Inflammatory macrophage (primary cell): Measurements from ENCODE around the gene IP6K2.

ENCODE experiments used
- DNase-seq, 2 donors: peaks; one replicate each; pipeline ENCODE4 v3.0.0-alpha.2; 2020 to 2022

Gene IP6K2

DNA sequence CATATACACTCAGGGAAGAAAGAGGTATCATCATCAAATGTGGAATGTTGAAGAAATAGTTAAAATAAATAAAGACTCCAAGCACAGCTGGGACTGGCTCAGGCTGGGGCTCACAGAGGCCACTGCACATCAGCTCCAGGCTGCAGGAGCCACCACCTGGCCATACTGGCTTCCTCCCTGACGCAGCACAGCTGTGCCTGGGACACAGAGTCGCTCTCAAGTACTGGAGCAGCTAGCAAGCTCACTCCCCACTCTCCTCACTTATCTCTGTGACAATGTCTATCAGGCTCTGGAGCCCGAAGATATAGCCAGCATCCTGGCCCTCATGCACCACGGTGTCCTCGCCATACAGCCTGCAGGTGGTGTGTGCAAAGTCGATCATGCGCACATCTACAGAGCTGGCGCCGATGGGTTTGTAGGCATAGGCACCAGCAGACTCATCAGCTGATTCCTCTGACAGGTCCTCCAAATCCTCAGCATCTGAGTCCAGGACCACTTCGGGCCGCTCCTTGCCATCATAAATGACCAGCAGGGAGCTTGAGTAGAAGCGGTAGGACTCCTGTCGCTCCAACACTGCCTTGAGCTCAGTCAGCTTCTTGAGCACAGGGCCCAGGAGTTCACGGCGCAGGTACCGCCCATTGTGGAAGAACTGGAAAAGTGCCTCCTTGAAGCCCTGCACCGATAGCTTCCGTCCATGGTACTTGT is 28.8 kb downstream of the IP6K2 start:
- DNase-seq, result no peak

DNA sequence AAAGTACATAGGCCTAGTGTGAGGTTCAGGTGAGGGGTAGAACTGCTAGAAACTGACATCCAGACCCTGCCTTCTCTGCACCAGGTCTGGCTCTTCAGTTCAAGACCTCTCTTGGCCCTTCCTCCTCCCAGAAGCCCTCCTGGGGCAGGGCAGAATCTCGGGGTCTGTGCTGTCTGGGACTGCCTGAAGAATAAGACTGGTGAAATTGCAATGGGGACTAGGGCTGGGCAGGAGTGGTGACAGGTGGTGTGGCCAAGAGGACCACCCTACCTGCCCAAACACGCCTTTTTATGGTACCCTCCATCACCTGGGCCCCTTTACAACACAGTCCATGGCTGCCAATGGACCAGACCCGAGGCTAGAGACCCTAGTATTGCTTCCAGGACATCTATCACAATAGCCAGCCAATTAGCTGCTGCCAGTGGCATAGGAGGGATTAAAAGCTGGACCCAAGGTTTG is 29.8 kb downstream of the IP6K2 start:
- DNase-seq, result no peak

- no peak for DNase-seq
Observed at GRCh38 chr3:48686538-48687219, 30.3 kb downstream of the IP6K2 start.

DNA sequence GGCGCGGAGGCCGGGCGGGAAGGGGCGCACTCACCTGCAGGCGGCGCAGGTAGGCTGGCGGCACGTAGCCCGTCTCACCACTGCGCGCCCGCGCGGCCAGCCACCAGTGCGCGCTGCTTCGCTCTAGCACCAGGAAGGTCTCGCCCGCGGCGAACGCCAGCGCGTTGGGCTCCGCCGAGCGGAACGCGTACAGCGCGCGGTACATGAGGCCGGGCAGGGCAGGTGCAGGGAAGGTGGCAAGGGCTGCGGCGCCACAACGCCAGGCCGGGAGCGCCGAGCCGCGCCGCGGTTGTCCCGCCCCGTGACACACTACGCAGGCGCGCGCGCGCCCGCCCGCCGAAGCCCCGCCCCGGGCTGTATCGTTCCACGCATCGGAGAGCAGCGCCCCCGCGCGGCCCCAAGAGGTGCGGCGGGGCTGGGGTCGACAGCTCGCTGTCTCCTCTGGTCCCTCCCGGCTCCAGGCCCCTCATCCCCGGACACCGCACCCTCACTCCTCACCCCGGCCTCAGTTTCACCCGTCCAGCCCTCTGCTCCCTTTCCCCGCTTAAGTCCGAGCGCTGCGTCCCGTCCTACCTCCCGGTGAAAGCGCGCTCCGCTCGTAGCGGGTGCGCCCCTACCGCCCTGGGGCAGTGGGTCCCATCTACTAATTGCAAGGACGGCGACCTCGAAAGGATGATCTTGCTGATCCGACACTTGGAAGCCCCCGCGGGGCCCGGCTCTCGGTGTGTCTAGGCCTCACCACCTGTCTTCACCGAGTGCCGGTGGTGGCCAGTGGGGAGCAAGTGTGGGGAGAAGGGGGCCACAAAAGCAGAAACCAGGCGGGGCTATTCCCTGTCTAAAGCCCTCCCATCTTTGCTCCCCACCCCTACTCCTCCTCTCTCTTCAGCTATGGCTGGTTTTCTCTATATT is 31.2 kb downstream of the IP6K2 start, which contains the start of gene NCKIPSD:
TSS of gene NCKIPSD (minus strand) at position 313 of the 909 bp plus-strand sequence. CDS start at position 205, 108 bp downstream.
- peak; percentile 87 to 92 for DNase-seq

DNA sequence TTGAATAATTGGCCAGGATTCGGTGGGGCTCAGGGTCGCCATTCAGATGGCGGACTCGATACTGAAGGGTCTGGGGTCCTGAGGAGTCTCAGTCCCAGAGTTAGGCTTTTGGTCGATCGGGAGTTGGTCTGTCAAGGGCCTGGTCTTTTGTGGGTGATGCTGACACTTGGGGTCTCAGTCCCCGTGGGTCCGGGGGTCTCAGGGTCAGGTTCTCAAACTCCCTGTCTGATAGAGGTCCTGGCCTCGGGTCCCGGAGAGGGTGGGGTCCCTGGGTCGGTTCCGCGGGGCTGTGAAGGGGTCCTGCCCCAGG is 31.8 kb downstream of the IP6K2 start:
- no peak for DNase-seq

DNA sequence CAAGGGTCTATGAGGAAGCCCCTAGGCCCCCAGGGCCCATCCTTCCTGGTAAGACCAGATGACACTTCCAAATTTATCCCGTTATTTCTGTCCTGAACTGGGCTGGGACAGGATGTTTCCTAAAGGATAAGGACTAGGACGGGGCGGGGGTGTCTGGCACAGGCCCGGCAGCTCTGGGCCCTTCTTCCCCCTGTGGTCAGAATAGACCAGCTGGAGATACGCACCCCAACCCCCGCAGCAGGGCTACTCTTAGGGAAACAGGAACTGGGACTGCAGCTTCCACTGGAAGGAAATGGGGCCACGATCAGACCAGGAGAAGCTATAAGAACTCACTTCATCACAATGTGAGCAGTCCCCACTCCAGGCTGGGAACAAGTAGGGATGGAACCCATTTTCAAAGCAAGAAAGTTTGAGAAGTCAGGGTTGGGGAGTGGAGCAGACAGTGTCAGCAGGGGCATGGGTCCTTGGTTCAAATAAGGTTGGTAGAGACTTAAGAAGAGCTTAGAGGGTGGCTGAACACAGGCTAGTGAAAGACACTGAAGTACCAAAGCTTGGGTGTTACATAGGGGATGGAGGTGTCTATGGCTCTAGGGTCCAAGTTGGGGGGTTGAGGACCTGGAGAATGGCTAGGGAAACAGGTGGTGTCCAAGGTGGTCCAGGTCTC is 32.4 kb downstream of the IP6K2 start:
- peak; percentile 75 to 89 for DNase-seq

GRCh38 chr3:48684054-48684349 is 33.0 kb downstream of the IP6K2 start:
- DNase-seq, result no peak

DNA sequence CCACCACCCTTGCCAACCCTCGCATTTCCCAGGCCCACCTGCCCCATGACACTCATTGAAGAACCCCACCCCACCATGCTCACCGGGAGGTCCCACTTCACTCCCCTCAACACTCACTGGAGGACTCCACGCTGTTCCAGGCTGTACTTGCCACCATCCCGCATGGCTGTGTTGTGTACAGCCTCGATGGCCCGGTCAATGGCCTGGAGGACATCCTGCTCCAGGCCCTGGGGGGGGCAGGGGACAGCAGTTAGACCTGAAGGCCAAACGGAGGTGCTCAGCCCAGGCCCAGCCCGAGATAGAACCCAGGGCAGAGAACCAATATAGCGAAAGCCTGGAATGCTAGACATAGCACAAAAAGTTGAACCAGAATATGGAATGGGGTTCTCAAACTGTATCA is 34.2 kb downstream of the IP6K2 start:
- DNase-seq, result no peak

GRCh38 chr3:48681974-48682610 is 34.9 kb downstream of the IP6K2 start:
- no peak for DNase-seq

- DNase-seq, result no peak
Observed at GRCh38 chr3:48681541-48681880, 35.5 kb downstream of the IP6K2 start.

- no peak for DNase-seq
Observed at GRCh38 chr3:48680811-48681540, 36.0 kb downstream of the IP6K2 start.

DNA sequence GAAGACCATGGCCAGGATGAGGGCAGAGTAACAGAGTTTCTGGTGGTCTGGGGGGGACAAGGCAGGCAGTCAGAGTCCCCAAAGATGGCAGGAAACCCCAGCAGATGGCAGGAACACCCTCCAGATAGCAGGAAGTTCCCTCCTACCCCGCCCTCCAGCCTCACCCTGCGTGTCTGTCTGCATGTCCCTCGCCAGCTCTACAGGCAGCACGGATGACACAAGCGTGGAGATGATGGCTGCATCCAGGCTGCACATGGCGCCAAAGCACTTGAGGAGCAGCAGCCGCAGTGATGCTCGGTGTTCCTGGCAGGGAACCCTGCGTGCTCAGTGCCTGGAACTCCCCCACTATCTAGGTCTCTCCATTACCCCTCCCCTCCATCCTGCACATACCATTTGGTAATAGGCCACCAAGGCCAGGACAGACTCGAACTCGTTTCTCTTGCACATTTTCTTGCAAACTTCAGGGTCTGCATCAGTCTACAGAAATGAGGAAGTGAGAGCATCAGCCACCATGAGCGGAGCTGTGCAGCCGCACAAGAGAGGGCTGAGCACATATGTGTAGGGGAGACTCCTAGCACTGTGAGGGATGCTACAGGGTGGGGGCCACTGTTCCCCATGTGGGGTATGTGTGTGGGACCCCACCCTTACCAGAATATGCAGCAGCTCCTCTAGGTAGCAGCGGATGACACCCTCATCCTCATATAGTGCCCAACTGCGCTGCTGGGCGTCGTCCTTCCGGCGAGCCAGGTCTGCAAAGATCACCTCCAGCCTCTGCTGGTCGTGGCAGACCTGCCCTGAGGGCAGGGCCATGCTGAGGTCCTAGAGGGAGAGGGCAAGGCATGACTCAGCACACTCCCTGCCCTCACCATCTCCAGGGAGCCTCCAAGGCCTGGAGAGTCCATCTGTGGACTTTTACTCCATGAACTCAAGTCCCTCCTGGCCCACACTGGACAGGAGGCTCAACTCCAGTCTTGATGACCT is 37.3 kb downstream of the IP6K2 start:
- DNase-seq, result no peak

DNA sequence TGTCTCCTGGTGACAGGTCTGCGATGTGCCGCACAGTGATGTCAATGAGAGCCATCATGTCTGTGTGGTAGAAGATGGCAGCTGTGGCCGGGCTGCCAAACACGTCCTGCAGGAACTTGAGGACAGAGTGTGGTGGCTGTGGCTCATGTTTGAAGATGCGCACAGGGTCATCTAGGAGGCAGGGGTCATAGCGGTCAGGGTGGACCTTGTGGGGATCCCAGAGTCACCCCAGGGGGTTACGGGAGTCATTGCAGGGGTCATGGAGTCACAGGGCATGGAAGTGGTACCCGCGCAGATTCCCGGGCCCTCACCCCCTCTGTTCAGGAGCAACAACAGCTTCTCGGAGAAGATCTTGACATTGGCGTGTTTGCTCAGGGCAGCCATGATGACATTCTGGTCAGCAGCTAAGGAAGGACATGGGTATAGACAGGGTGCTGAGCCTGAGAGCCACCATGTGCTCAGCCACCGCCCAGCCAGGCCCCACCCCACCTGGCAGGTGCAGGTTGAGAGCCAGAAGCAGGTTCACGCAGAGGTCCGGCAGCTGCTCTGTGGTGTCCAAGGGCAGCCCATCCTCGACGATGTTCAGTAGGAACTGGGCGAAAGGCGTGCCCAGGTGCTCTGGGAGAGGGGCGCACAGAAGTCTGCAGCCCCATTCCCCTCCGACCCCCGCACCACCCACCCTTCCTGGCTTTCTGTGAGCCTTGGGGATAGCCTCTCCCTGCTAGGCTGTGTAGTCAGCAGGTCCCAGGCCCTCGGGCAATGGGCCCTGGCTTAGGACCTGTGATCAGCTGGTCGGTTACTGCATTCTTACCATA is 38.2 kb downstream of the IP6K2 start:
- DNase-seq, result no peak

- DNase-seq, result no peak
Observed at GRCh38 chr3:48678056-48678455, 39.0 kb downstream of the IP6K2 start.

- DNase-seq, result no peak
Observed at GRCh38 chr3:48674505-48674904, 42.5 kb downstream of the IP6K2 start.

GRCh38 chr3:48672522-48672921 is 44.5 kb downstream of the IP6K2 start:
- no peak for DNase-seq

DNA sequence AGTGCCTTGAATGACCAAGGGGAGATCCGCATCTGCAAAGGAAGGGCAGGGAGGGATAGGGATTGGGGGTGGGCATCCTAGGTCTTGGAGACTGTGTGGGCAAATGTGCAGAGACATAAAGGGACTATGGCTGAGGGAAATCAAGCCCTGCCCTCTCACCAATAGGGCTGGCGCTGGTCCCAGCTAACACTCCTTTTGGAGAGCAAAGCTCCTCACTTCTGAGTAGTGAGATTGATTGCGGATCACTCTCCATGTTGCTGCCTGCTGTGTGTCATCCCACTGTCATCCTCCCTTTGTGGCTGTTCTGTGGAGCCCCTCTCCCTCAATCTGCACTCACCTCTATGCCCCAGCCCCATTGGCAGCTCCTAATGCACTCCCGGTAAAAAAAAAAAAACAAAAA is 52.1 kb downstream of the IP6K2 start:
- no peak for DNase-seq

DNA sequence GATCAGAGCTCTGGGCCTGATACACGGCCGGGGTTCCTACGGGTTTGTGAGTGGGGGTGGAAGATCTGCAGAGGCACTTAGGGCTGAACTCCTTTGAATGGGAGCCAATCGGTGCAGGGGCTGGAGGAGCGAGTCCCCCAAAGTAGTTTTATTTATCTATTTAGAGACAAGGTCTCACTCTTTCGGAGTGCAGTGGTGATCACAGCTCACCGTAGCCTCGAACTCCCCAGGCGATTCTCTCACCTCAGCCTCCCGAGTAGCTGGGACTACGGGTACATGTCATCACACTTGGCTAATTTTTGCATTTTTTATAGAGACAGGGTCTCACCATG is 52.7 kb downstream of the IP6K2 start:
- no peak for DNase-seq

DNA sequence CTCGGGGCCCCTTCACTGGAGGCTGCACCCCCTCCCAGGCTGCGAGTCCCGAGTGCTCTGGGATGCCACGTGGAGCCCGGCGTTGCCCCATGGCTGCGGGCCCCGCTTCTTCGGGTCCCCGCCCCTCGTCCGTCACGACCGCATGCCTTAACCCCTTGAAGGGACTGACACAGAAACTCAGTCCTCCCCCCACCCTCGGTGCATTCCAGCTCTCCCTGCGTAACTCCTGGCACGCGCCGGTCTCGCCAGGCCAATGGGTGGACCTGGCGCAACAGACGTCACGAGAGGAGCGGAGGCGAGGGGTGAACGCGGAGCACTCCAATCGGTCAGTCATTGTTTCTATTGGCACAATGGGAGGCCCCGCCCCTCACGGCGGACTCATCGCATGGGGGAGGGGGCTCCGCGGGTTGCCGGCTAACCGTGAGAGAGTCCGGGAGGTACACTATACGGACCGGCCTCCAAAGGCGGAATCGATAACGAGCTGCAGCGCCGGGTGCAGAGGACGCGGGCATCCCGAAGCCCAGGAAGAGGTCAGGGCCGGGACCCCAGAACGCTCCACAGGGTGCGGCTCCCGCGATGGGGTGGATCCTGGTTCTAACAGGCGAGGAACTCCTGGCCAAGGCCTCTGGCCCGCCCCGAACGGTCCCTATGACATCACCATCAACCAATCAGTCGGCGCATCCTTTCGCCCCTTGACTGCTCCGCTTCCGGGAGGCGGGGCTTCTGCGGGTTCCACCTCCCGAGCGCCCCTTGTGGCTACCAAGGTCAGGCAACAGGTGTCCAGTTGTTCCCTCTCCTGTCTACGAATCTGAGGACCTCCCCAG is 53.3 kb downstream of the IP6K2 start:
- peak; percentile 97 to 98 for DNase-seq
